ENCODE results near the gene TFEB. TPM values are rescaled to one million over a fixed set of nuclear protein-coding genes. Genes with fewer than 3 reads are reported as not detected.

The TFEB gene
- total and polyA plus RNA-seq, 10 of the 15 experiments (the other 5 are each of a cell fraction or from before 2014, with no cell fraction given): 0.84 to 108 (median 60.8) TPM

DNA sequence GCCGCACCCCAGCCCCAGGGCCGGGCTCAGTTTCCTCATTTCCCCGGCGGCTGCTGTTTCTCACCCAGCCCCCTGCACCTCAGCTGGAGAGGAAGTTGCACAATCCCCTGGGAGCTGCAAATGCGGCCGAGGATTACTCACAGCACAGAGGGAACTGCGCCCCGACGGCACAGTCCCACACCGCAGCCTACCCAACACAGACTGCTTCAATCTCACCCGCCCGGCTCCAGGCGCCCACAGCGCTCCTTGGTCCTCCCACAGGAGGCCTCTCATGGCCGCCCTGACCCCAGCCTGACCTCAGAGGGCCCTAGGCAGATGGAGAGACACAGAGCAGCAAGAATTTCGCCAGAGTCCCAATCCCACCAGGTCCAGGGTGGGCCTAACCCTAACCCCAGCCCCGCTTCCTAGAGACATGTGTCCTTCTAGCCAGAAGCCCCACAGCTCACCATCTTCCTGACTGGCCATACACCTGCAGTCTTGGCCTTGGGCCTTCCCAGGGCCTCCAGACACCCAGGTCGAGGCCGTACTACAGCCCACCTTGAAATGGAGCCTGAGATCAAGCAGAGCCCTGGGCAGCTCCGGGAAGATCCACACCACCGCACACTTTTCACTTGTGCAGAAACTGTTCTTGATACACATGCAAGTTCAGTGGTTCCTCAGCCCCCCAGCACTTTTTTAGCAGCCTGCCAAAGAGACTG lies 11.7 kb downstream of the TFEB start:
- Histone ChIP-seq H4K20me1 (ENCODE audit: control insufficient read depth, insufficient read depth) (peaks cover 2% of the 10 kb centered on the region; the same call in 1 of the 2 replicates), H3K9ac (ENCODE audit: control insufficient read depth, insufficient read depth, low read length) (peak overlapping the region; percentile 91), H3K79me2 (ENCODE audit: control insufficient read depth, insufficient read depth, low read length) (peaks cover 100% of the 10 kb centered on the region), H2AFZ (ENCODE audit: control insufficient read depth, low read depth, low read length) (no peak overlapping the region; the same call in 1 of the 2 replicates), H3K4me1 (ENCODE audit: control insufficient read depth, insufficient read depth, low read length) (peaks cover 75% of the 10 kb centered on the region), H3K27ac (ENCODE audit: control insufficient read depth, insufficient read depth) (peak overlapping the region; percentile 97), H3K27me3 (replicated peaks in 1 of 2; ENCODE audit: control insufficient read depth in 2 of 2, insufficient read depth in 2 of 2, low read length in 1 of 2) (no peaks in the 10 kb centered on the region), H3K4me2 (ENCODE audit: control insufficient read depth, insufficient read depth) (peak overlapping the region; percentile 99), H3K4me3 (peak overlapping the region; percentile 81), H3K9me3 (replicated peaks; ENCODE audit: control insufficient read depth, insufficient read depth, low read length) (no peaks in the 10 kb centered on the region), H3K36me3 (ENCODE audit: control insufficient read depth in 2 of 2, insufficient read depth in 2 of 2, low read length in 1 of 2) (peaks cover 2 to 9% of the 10 kb centered on the region in 2 experiments; a peak in 3 of 4 replicates)
- intact Hi-C loops (cut with micrococcal nuclease; ENCODE audit: unreplicated experiment): loop anchor here (1.0 to 2.0 kb wide), 3 partner anchors 9 to 17 kb away; no protein-coding TSS in a partner anchor
- TSS peak; percentile 93 for BruUV-seq (replicated peaks)
- WGBS (ENCODE audit: insufficient coverage, insufficient replicate concordance, low lambda C conversion rate, missing lambda C conversion rate): 1% methylated on average over 21 of the region's 21 CpGs
- ChIA-PET POLR2A (interaction anchor here (0.5 to 13.0 kb wide), 5 partner anchors 8 to 390 kb away, joined by 7 to 293 read pairs (median 24); partner anchors contain the start of gene TFEB), SMC1A (ENCODE audit: uncharacterized antibody, unreplicated experiment) (interaction anchor here (1.2 to 6.4 kb wide), 7 partner anchors 8 to 390 kb away, joined by 3 to 101 read pairs (median 9); no protein-coding TSS in a partner anchor), RAD21 (ENCODE audit: unreplicated experiment) (interaction anchor here (0.9 to 14.4 kb wide), 8 partner anchors 7 to 390 kb away, joined by 3 to 300 read pairs (median 13); no protein-coding TSS in a partner anchor), CTCF (interaction anchor here (0.7 to 6.9 kb wide), 7 partner anchors 10 to 499 kb away, joined by 3 to 84 read pairs (median 7); partner anchors contain the start of genes TAF8 and TFEB)
- ATAC-seq: peak; percentile 82
- no peak for DNase-seq (ENCODE audit: low read depth, low spot score)
- FAIRE-seq: peak; percentile 76
- in situ Hi-C loops (cut with MboI): no loop called here
- TF ChIP-seq YY1 (IDR thresholded peaks at IDR 0.05; ENCODE audit: low read depth, low read length) (peak; percentile 89), FOS (IDR thresholded peaks at IDR 0.05; ENCODE audit: borderline replicate concordance, extremely low read depth, insufficient read length) (no peak), SREBF1 (IDR thresholded peaks at IDR 0.05; ENCODE audit: low read length) (no peak), ETV6 (conservative IDR thresholded peaks at IDR 0.05 in 1 of 2, IDR thresholded peaks at IDR 0.05 in 1 of 2; ENCODE audit: borderline replicate concordance in 1 of 2, low read depth in 1 of 2) (peak in 1 of 2 experiments; percentile 77; a peak in 1 of 4 replicates), RAD51 (IDR thresholded peaks at IDR 0.05) (no peak), JUND (IDR thresholded peaks at IDR 0.05; ENCODE audit: low read depth, low read length) (peak; percentile 67; the same call in 1 of the 2 replicates), RFX5 (IDR thresholded peaks at IDR 0.05; ENCODE audit: low read depth, low read length) (no peak), CHD4 (IDR thresholded peaks at IDR 0.05) (no peak)
- TF ChIP-seq, protein P1, sequence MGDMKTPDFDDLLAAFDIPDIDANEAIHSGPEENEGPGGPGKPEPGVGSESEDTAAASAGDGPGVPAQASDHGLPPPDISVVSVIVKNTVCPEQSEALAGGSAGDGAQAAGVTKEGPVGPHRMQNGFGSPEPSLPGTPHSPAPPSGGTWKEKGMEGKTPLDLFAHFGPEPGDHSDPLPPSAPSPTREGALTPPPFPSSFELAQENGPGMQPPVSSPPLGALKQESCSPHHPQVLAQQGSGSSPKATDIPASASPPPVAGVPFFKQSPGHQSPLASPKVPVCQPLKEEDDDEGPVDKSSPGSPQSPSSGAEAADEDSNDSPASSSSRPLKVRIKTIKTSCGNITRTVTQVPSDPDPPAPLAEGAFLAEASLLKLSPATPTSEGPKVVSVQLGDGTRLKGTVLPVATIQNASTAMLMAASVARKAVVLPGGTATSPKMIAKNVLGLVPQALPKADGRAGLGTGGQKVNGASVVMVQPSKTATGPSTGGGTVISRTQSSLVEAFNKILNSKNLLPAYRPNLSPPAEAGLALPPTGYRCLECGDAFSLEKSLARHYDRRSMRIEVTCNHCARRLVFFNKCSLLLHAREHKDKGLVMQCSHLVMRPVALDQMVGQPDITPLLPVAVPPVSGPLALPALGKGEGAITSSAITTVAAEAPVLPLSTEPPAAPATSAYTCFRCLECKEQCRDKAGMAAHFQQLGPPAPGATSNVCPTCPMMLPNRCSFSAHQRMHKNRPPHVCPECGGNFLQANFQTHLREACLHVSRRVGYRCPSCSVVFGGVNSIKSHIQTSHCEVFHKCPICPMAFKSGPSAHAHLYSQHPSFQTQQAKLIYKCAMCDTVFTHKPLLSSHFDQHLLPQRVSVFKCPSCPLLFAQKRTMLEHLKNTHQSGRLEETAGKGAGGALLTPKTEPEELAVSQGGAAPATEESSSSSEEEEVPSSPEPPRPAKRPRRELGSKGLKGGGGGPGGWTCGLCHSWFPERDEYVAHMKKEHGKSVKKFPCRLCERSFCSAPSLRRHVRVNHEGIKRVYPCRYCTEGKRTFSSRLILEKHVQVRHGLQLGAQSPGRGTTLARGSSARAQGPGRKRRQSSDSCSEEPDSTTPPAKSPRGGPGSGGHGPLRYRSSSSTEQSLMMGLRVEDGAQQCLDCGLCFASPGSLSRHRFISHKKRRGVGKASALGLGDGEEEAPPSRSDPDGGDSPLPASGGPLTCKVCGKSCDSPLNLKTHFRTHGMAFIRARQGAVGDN (IDR thresholded peaks at IDR 0.05): peak; percentile 79
- TF ChIP-seq, protein P2, sequence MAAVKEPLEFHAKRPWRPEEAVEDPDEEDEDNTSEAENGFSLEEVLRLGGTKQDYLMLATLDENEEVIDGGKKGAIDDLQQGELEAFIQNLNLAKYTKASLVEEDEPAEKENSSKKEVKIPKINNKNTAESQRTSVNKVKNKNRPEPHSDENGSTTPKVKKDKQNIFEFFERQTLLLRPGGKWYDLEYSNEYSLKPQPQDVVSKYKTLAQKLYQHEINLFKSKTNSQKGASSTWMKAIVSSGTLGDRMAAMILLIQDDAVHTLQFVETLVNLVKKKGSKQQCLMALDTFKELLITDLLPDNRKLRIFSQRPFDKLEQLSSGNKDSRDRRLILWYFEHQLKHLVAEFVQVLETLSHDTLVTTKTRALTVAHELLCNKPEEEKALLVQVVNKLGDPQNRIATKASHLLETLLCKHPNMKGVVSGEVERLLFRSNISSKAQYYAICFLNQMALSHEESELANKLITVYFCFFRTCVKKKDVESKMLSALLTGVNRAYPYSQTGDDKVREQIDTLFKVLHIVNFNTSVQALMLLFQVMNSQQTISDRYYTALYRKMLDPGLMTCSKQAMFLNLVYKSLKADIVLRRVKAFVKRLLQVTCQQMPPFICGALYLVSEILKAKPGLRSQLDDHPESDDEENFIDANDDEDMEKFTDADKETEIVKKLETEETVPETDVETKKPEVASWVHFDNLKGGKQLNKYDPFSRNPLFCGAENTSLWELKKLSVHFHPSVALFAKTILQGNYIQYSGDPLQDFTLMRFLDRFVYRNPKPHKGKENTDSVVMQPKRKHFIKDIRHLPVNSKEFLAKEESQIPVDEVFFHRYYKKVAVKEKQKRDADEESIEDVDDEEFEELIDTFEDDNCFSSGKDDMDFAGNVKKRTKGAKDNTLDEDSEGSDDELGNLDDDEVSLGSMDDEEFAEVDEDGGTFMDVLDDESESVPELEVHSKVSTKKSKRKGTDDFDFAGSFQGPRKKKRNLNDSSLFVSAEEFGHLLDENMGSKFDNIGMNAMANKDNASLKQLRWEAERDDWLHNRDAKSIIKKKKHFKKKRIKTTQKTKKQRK (IDR thresholded peaks at IDR 0.05; ENCODE audit: low read depth, low read length): no peak
- TF ChIP-seq, protein P3, sequence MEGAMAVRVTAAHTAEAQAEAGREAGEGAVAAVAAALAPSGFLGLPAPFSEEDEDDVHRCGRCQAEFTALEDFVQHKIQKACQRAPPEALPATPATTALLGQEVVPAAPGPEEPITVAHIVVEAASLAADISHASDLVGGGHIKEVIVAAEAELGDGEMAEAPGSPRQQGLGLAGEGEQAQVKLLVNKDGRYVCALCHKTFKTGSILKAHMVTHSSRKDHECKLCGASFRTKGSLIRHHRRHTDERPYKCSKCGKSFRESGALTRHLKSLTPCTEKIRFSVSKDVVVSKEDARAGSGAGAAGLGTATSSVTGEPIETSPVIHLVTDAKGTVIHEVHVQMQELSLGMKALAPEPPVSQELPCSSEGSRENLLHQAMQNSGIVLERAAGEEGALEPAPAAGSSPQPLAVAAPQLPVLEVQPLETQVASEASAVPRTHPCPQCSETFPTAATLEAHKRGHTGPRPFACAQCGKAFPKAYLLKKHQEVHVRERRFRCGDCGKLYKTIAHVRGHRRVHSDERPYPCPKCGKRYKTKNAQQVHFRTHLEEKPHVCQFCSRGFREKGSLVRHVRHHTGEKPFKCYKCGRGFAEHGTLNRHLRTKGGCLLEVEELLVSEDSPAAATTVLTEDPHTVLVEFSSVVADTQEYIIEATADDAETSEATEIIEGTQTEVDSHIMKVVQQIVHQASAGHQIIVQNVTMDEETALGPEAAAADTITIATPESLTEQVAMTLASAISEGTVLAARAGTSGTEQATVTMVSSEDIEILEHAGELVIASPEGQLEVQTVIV (IDR thresholded peaks at IDR 0.05; ENCODE audit: borderline replicate concordance, partially characterized antibody): peak; percentile 39

All from GM12878 (cell line).